KBM-7 (cell line): ENCODE results near the gene ARHGAP31.
"Not testable (repeated sequence)": the region's sequence is repeated elsewhere in the genome, so short reads cannot be mapped to it uniquely, and the experiment has no call there.

Experiments
- DNase-seq: peaks from one replicate; pipeline ENCODE4 v3.0.0-alpha.2; 2015
- in situ Hi-C: fragments of 300-500 bp; cut with MboI; formaldehyde crosslinking; loops from 2 replicates; pipeline ENCODE4 v1.14.3; 2020; ENCODE audit warnings: low sequenced_read_pairs, low pct_unique_long_range_greater_than_20kb, mixed read lengths

Gene ARHGAP31

DNA sequence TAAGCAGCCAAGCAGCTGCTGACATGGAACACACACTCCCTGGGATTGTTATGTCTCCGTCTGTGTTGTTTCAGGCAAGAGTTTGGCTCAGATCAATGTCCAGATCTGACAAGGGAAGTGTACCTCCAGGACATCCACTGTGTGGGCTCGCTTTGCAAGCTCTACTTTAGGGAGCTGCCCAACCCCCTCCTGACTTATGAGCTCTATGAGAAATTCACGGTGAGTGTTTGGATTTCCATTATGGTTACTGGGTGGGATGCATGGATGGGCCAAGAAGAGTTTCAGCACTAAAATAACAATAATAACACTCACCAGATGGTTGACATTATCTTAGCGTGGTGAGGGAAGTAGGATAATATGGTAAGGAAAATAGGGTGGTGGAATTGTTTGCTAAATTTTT is 74.1 kb downstream of the ARHGAP31 start:
- in situ Hi-C loops, result no loop called here

DNA sequence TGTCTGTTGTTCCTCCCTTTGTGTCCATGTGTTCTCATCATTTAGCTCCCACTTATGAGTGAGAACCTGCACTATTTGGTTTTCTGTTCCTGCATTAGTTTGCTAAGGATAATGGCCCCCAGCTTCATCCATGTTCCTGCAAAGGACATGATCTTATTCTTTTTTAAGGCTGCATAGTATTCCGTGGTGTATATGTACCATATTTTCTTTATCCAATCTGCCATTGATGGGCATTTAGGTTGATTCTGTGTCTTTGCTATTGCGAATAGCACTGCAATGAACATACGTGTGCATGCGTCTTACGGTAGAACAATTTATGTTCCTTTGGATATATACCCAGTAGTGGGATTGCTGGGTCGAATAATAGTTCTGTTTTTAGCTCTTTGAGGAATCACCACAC is 77.6 kb downstream of the ARHGAP31 start:
- in situ Hi-C loops, DNase-seq: not testable (repeated sequence)

More for the DNA sequence above, 74.1 kb downstream of the ARHGAP31 start:
- no peak for DNase-seq

DNA sequence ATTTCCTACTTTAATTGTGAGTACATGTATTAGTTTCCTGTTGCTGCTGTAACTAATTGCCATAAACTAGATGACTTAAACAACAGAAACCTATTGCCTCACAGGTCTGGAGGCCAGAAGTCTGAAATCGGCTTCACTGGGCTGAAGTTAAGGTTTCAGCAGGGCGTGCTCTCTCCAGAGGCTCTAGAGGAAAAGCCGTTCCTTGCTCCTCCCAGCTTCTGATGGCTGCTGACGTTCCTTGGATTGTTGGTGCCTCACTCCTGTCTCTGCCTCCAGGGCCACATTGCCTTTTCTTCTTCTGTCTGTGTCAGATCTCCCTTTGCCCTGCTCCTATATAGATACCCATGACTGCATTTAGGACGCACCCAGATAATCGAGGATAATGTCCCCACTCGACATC is 80.9 kb downstream of the ARHGAP31 start:
- no peak for DNase-seq
- in situ Hi-C loops, result no loop called here

DNA sequence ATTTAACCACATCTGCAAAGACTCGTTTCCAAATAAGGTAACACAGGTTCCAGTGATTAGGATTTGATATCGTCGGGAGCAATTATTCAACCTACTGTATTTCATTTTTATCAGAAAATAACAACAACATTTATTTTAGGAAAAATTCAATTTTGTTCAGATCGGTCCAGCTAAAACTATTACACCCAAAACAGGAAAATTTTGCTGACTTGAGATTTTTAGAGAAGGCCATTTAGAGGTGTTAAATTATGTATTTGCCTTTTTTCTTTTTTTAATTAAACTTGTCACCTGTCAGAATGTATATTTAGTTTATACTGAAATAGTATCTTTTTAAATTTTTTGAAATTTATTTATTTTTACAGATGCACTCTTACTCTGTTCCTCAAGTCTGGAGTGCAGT is 81.3 kb downstream of the ARHGAP31 start:
- no peak for DNase-seq
- in situ Hi-C loops, result no loop called here

DNA sequence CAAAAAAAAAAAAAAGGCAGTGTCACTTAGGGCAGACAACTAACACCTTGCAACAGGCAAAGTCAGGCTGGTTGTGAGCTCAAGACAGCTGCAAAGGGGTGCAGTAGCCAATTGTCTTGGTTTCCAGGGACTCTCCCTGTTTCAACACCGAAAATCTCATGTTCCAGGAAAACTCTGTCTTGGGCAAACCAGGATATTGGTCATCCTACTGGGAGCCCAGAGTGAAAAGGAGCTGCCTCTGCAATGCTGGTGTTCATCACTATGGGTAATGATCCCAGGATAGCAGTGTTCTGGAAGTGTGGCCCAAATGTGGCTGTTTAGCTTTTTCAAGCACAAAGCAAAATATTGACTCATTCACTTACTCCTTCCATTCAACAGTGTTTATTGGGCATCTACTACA is 82.6 kb downstream of the ARHGAP31 start:
- no peak for DNase-seq
- in situ Hi-C loops, result no loop called here

DNA sequence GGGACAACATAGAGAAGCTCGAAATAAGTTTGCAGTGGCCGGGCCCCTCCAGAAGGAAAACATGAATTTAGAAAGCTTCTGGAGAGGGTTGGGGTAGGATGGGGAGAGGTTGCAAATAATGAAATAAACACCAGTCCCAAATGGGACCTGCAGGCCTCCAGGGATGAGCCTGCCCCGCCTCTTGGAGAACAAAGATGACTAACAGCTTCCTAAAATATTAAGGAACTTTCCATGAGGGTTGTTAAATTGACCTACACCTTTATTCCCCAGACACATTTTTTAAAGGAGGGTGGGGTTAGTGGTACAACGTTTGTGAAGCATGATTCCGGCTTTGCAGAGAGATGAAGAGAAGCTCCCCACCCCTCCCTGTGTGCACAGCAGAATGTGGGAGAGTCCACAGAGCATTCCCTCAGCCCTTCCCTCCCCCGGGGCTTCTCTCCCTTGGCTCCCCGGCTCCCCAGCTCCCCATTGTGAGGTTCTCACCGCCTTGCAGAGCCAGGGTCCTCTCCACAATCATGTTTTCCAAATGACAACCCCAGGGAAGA is 84.1 kb downstream of the ARHGAP31 start:
- DNase-seq, result no peak
- in situ Hi-C loops, result no loop called here

DNA sequence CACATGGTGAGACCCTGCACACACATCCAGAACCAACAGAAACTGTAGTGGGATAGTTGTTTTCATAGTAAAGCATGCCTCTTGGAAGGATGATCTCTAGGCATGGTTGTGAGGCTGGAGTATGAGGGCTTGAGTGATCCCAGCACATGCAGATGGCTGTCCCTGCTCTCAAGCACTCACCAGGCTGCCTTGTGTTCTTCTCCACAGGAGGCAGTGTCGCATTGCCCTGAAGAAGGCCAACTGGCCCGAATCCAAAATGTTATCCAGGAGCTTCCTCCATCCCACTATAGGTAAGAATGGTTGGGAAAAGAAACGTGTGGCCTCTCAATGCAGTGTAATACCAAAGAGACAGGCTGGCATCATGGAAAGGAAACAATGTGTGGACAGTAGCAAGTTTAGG is 86.5 kb downstream of the ARHGAP31 start:
- no peak for DNase-seq
- in situ Hi-C loops, result no loop called here

DNA sequence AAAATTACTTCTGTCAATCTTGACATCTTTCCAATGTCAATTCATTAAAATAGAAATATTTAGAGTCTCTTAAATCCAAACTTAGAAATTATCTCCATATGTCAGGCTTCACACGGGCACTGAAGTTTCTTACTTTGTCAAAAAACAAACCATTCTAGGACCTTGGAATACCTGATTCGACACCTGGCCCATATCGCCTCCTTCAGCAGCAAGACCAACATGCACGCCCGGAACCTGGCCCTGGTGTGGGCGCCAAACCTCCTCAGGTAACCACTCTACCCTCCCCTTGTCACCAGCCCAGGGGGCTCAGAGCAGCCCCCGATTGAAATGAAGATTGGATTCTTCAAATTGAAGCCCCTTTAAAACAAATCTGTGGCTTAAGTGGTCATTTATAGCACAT is 88.0 kb downstream of the ARHGAP31 start:
- in situ Hi-C loops, result no loop called here
- DNase-seq, result no peak

DNA sequence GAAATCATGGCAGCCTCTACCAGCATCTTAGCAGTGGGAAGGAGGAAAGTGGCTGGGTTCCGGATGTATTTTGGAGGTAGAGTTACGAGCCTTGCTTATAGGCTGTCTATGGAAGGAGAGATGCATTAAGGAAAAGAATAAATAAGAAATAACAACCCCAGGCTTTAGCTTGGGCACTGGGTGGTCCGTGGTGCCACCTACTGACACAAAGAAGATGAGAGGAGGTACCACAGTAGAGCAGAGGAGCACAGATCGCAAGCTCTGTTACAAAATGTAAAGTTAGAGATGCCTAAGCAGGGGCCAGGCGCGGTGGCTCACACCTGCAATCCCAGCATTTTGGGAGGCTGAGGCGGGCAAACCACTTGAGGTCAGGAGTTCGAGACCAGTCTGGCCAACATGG is 94.4 kb downstream of the ARHGAP31 start:
- no peak for DNase-seq
- in situ Hi-C loops, result no loop called here

DNA sequence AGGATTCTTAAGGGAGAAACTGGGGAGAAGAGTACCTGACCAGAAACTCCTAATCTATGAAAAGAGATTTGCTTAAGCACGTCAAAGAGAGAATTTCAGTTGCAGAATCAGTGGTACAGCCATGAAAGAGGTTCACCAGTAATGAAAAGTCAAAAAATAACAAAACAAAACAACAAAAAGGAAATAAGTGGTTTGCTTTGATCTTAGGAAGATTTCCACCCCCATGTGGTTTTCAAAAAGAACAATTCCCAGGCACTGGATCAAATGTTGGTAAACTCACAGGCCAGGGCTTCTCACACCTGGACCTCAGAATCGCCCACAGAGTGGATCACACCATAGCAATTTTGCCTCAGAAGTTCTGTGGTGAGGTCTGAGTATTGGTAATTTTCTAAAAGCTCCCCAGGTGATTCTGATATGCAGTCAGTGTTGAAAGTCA is 101.8 kb downstream of the ARHGAP31 start:
- in situ Hi-C loops, result no loop called here
- DNase-seq, result no peak

DNA sequence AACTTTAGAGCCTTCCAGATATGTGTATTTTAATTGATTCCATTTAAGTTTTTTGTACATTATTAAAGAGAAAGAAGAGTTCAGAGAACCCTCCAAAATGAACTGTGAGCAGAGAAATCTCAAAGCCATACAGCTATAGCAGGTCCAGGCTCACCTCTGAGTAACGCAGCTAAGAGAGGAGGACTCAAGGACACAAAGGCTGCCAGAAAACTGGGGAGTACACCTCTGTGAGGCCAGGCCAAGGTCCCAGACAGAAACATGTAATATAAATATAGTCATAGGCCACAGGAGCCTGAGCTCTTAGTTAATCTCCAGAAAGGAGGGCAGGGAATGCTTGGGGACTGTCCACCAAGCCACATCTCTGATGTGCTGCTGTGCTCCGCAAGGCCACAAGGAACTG is 102.7 kb downstream of the ARHGAP31 start:
- DNase-seq, result no peak
- in situ Hi-C loops, result no loop called here

DNA sequence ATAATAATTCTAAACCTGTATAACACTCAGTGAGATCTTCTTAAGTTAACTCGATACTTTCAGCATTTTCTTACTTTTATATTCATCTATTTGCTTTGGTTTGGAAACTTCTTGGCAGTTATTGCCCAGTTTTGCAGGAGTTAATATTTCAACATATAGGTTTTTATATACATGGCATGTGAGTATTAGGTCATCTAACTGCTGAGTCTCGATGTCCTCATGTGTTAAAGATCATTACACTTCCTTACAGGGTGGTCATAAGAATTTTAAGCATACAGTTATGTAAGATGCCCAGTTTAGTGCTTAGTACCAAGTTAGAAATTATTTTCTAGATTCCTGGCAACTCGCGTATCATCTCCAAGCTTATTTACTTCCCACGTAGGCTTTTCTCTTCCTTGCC is 106.3 kb downstream of the ARHGAP31 start:
- DNase-seq, result no peak
- in situ Hi-C loops, result no loop called here

DNA sequence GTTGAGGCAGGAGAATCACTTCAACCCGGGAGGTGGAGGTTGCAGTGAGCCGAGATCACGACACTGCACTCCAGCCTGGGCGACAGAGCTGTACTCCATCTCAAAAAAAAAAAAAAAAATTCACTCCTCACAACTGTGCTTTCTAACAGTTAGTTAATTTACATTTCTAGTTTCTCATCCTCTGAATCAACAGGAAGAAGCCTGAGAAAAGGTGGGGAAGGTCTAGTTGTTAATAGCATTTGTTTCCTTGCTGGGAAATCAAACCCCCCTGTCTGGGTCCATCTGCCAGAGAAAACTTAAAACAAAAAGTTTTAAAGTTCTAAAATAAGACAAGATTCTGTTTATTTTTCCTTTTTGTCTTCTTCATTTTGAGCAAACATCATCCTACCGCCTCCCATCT is 106.9 kb downstream of the ARHGAP31 start:
- in situ Hi-C loops, result no loop called here
- no peak for DNase-seq

DNA sequence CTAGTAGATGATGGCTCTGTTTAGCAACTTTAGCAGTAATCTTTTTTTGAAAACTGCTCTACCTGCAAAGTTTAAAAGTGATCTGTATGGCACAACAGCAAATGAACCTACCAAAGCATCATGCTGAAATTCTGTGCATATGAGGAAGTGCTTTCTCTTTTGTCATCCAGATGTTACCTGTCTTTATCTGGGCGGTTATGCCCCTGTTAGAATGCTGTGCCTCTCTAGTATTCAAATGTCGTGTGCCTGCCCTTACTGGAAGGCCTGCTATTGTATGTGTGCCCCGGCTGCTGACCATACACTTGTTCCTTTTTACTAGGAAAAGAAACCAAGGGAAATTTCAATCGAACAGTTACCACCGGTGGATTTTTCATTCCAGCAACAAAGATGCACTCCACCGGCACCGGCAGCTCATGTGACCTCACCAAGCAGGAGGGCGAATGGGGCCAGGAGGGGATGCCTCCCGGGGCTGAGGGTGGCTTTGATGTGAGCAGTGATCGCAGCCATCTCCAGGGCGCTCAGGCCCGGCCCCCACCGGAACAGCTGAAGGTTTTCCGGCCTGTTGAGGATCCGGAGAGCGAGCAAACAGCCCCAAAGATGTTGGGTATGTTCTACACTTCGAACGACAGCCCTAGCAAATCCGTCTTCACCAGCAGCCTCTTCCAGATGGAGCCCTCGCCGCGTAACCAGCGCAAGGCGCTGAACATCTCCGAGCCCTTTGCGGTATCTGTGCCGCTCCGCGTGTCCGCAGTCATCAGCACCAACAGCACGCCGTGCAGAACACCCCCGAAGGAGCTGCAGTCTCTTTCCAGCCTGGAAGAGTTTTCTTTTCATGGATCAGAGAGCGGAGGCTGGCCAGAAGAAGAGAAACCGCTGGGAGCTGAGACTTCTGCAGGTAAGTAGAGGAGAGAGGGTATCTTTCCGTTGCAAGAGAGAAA is 107.6 kb downstream of the ARHGAP31 start:
- in situ Hi-C loops, result no loop called here
- DNase-seq, result no peak

DNA sequence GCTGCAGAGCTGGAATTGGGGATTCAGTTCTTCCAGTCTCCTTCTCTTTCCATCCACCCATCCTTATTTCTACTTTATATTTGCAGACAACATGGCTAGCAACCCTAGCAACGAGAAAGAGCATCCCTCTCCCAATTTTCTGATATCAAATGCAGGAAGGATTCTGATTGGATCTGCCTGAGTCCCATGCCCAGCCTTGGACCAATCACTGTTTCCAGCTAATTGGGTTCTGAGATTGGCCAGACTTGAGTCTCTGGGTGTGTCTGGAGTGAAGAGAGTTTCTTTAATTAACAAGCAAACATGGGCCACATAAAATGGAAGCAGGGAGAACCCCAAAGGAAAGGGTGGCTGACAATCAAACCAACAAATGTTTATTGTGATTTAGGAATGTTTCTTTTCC is 108.6 kb downstream of the ARHGAP31 start:
- in situ Hi-C loops, result no loop called here

DNA sequence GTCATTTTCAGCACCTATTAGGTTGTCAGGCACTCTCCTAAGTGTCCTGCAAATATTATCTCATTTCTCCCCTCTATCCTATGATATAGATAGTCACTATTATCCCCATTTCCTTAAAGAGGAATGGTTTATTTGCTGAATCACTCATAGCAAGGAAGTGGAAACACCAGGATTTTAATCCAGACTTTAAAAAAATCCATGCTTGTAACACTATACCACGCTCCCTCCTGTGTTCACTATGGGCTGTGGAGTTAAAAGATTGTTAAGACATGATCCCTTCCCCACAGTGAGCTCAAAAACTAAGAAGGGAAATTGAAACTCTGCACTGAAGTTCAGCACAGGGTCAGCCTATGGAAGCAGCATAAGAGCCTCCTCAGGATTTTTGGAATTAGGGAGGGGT is 109.0 kb downstream of the ARHGAP31 start:
- in situ Hi-C loops, result no loop called here
- no peak for DNase-seq

More for the DNA sequence above, 108.6 kb downstream of the ARHGAP31 start:
- DNase-seq, result no peak

DNA sequence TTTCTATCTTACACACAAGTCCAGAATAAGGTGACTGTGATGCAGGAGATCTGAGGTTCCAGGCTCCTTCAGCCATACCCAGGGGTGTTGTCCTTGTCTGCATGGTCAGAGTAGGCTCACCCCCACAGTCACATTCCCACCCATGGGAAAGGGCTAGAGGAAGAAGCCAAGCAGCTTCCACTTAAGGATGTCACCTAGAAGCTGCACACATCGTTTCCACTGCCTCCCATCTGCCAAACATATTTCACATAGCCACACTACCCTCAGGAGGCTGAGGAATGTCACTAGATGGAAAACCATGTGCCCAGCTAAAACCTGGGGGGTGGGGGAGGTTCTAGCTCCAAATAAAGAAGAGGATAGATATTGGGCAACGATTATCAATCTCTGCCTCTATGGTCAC is 111.1 kb downstream of the ARHGAP31 start:
- no peak for DNase-seq
- in situ Hi-C loops, result no loop called here

DNA sequence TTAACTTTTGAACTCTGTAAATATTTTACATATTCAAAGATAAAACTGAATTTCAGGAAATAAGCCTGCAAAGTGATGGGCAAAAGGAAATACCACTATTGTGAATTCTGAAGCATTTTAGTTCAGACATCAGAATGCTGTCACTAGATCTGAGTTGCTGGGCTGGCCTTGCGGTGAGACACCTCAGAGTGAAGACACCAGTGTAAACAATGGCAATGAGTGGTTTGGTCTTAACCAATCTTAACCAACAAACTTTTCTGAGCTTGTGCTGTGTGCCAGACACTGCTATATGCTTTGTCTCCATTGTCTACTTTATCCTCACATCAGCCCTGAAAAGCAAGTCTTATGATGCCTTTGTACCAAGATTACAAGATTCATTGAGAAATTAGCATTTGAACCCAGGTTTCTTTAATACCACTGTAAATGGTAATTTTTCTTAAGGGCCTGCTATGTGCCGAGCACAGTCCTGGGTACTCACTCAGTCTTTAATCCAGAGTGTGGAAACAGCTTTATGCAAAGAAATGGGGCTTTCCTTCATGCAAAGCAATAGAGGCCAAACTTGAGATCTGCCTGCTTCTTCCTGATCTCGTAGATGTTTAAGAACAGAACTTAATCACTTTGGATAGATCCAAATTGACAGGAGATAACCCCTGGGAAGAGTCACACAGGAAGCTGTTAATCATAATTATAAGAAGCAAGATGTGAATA is 114.2 kb downstream of the ARHGAP31 start:
- DNase-seq, result no peak
- in situ Hi-C loops, result no loop called here

DNA sequence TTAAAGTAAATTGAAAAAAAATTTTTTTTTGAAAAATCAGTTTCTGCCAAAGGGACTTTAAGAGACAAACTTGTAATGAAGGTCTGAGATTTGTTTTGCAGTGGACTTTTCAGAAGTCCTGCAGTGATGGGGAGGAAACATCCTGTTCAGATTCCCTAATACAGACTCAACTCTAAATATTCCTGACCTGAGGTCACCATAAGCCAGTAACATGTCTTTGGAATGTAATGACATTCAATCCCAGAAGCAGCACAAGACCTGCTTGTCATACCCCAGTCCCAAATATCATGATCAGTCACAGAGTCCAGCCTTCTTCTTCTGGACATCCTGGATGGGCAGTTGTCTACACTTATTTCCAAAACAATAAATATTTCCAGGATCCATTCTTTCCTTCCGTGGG is 115.7 kb downstream of the ARHGAP31 start:
- in situ Hi-C loops, result no loop called here
- no peak for DNase-seq

DNA sequence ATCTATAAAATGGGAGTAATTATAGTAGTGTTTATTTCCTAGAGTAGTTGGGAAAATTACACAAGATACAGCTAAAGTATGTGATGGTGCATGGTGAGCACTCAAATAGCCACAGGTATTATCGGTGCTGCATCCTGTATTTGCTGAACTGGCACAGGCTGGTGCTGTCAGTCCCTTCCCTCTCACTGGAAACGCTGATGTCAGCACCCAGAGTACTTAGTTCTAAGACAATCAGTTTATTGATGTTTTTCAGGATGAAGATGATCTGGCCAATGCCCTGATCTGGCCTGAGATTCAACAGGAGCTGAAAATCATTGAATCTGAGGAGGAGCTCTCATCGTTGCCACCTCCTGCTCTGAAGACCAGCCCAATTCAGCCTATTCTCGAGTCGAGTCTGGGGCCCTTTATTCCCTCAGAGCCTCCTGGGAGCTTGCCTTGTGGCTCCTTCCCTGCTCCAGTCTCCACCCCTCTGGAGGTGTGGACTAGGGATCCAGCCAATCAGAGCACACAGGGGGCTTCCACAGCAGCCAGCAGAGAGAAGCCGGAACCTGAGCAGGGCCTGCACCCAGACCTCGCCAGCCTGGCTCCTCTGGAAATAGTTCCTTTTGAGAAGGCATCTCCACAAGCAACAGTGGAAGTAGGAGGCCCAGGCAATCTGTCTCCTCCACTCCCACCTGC is 119.6 kb downstream of the ARHGAP31 start:
- in situ Hi-C loops, result no loop called here
- no peak for DNase-seq
